ENCODE measurements around the gene FOXC1.

GRCh38 chr6:1634081-1634480, 24.4 kb downstream of the FOXC1 start:
- no peak for TF ChIP-seq CTCF (IDR thresholded peaks at IDR 0.05 in 4 of 5, conservative IDR thresholded peaks at IDR 0.05 in 1 of 5)
- no peak for TF ChIP-seq POLR2A (IDR thresholded peaks at IDR 0.05)
